BE2C (cell line): ENCODE data around the gene ACAP1.

ENCODE experiments used
- DNase-seq: peaks from one replicate; pipeline ENCODE4 v3.0.0-alpha.2; 2020
- H3K27me3 ChIP-seq: fragments of 250-450 bp; sonication (Bioruptor Pico); 2 replicates; pipeline ENCODE4 v1.5.1; 2020; ENCODE audit warnings: mild to moderate bottlenecking
- H3K36me3 ChIP-seq: fragments of 250-450 bp; sonication (Bioruptor Pico); 2 replicates; pipeline ENCODE4 v1.5.1; 2020; ENCODE audit warnings: mild to moderate bottlenecking
- H3K4me1 ChIP-seq: fragments of 250-450 bp; sonication (Bioruptor Pico); 2 replicates; pipeline ENCODE4 v1.5.1; 2020
- H3K4me3 ChIP-seq: 2 replicates; pipeline ENCODE4 v1.5.1; 2011; ENCODE audit warnings: low read depth, low read length
- H3K9me3 ChIP-seq: fragments of 250-450 bp; sonication (Bioruptor Pico); 2 replicates; pipeline ENCODE4 v1.5.1; 2020
- TF ChIP-seq, protein P1 (sequence below): IDR thresholded peaks from 2 replicates; pipeline ENCODE4 v1.5.1; 2012; ENCODE audit warnings: mild to moderate bottlenecking, low read depth, low read length

Gene ACAP1

GRCh38 chr17:7296189-7296861 is 40.0 kb upstream of the ACAP1 start:
- no peak overlapping the region for H3K4me3 ChIP-seq
- peaks cover 28% of the 10 kb centered on the region for H3K27me3 ChIP-seq
- no peaks in the 10 kb centered on the region for H3K36me3 ChIP-seq
- no peaks in the 10 kb centered on the region for H3K4me1 ChIP-seq
- no peaks in the 10 kb centered on the region for H3K9me3 ChIP-seq
- TF ChIP-seq, protein P1, sequence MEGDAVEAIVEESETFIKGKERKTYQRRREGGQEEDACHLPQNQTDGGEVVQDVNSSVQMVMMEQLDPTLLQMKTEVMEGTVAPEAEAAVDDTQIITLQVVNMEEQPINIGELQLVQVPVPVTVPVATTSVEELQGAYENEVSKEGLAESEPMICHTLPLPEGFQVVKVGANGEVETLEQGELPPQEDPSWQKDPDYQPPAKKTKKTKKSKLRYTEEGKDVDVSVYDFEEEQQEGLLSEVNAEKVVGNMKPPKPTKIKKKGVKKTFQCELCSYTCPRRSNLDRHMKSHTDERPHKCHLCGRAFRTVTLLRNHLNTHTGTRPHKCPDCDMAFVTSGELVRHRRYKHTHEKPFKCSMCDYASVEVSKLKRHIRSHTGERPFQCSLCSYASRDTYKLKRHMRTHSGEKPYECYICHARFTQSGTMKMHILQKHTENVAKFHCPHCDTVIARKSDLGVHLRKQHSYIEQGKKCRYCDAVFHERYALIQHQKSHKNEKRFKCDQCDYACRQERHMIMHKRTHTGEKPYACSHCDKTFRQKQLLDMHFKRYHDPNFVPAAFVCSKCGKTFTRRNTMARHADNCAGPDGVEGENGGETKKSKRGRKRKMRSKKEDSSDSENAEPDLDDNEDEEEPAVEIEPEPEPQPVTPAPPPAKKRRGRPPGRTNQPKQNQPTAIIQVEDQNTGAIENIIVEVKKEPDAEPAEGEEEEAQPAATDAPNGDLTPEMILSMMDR = peak; percentile 64
- DNase-seq = peak; percentile 80

DNA sequence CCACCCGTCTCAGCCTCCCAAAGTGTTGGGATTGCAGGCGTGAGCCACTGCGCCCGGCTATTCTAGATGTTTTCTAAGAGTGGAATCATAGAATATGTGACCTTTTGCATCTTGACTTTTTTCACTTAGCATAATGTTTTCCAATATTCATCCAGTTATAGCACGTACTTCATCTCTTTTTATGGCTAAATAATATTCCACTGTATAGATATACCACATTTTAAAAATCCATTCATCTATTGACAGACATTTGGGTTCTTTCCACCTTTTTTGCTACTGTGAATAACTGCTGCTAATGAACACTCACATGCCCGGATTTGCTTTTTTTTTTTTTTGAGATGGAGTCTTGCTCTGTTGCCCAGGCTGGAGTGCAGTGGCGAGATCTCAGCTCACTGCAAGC is 32.1 kb upstream of the ACAP1 start:
- Histone ChIP-seq H3K36me3 (peaks cover 14% of the 10 kb centered on the region), H3K4me3 (no peak overlapping the region), H3K27me3 (peaks cover 6% of the 10 kb centered on the region; the same call in 1 of the 2 replicates), H3K4me1 (no peaks in the 10 kb centered on the region), H3K9me3 (no peaks in the 10 kb centered on the region)
- no peak for DNase-seq
- TF ChIP-seq, protein P1 = no peak

DNA sequence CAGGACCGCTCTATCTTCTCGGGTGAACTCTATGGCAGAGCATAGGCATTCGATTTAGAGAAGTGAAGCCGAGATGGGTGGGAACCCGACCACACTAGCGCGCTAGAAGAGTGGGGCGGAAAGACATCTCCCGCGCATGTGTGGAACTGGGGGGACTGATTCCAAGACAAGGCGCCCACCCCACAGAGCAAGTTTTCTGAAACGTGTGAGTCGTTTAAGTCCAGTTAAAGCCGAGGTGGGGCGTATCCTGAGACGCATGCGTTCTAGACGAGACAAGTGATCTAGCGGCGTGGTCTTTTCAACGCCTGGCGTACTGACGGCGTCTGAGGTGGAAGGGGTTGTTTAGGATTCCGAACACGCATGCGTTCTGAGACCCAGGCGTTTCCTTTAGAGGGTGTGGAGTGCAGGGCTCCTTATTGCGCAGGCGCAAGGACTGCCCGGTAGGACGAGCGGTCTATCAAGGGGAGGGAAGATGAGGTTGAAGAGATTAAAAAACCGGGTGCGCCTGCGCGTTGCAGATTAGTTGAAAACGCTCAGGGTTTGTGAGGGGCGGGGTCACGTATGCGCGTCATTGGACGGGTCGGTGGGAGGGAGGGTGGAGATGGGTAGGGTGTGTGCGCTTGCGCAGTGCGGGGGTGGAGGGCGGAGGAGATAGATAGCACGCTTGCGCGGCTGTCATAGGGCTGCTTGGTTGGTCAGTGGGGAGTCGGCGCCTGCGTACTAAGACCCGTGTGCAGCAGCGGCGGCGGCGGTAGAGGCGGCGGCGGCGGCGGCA is 29.2 kb upstream of the ACAP1 start, which contains the start of gene EIF5A:
EIF5A (plus strand) TSS at position 718 of the 775 bp plus-strand sequence. CDS start 2,008 bp downstream, outside the sequence.
- TF ChIP-seq, protein P1 = no peak
- Histone ChIP-seq H3K27me3 (no peaks in the 10 kb centered on the region), H3K4me3 (peak within 1 kb of the TSS; percentile 86), H3K36me3 (peaks cover 40% of the 10 kb centered on the region), H3K9me3 (no peaks in the 10 kb centered on the region), H3K4me1 (no peaks in the 10 kb centered on the region)
- peak; percentile 97 for DNase-seq

GRCh38 chr17:7307686-7308624 is 28.4 kb upstream of the ACAP1 start:
- peaks cover 48% of the 10 kb centered on the region for H3K36me3 ChIP-seq
- peak; percentile 46 for DNase-seq

GRCh38 chr17:7308625-7309433 is 27.5 kb upstream of the ACAP1 start:
- TF ChIP-seq, protein P1 = no peak
- peak; percentile 61 for DNase-seq
- no peaks in the 10 kb centered on the region for H3K4me1 ChIP-seq
- peak overlapping the region; percentile 86 for H3K4me3 ChIP-seq
- no peaks in the 10 kb centered on the region for H3K27me3 ChIP-seq
- H3K36me3 ChIP-seq = peaks cover 53% of the 10 kb centered on the region
- no peaks in the 10 kb centered on the region for H3K9me3 ChIP-seq

More at GRCh38 chr17:7307686-7308624, 28.4 kb upstream of the ACAP1 start:
- Histone ChIP-seq H3K4me3 (peak overlapping the region; percentile 86), H3K27me3 (no peaks in the 10 kb centered on the region), H3K9me3 (no peaks in the 10 kb centered on the region), H3K4me1 (no peaks in the 10 kb centered on the region)
- TF ChIP-seq, protein P1 = no peak
